HS-5 (cell line): ENCODE results near the gene NR2F2.

Source experiments
- DNase-seq: peaks from one replicate; pipeline ENCODE4 v3.0.0-alpha.2; 2012; ENCODE audit warnings: low read depth

The NR2F2 gene

DNA sequence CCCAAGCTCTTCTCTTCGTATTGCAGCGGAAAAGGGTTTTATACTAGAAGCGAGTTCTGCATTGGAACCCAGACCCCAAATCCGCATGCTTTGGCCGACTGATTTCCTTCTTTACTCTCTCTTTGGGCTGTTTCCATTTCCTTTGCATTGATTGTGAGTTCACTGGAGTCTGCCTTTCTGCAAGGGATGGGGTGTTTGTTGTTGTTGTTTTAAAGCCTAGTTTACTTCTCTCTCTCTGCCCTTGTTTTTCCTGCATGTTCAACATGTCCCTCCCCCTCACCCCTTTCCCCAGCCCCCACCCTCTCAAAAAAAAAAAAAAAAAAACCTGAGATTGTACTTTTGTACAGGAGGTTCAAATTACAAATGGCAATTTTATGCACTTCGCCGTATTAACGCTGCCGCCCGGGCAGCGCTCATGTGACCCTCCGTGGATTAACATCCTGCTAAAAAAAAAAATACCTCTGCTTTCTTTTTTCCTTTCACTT, 2.2 kb downstream of the NR2F2 start:
- no peak for DNase-seq

DNA sequence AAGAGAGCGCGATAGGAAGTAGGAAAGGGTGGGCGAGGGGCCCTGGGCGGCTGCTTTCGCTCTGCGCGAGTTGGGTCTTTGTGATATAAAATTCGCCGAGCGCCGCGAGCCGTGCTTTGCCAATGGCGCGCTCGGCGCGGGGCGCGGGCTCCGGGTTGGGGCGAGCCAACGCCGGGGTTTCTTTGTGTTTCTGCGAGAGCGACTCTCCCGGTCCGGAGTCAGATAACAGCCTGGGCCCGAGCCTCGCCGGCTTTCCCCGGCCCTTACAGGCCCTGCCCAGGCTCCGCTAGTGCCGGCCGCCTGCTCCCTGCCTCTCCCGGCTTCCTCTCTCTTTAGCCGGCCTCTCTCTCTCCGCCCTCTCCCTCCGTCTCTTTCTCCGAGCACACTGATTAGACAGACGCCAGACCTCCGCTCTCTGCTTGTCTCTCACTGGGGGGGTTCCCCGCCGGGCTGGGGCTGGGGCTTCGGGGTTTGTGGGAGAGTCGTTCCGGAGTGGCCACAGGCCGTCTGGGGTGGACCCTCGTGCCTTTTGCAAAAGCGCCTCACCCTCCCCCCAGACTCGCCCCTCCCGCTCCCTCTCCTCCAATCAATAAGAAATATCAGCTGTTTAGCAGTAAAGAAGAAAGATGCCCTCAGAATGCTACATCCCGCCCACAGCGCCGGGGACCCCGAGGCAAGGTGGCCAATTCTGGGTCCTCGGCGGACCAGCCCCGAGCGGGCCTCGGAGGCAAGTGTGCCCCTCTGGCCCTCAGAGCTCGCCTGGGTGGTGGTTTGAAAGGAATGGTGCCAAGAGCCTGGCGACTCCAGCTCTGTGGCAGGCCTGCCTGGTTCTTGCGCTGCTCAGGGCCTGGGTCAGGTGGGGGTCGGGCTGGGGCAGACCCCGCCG, 2.9 kb downstream of the NR2F2 start:
- no peak for DNase-seq

DNA sequence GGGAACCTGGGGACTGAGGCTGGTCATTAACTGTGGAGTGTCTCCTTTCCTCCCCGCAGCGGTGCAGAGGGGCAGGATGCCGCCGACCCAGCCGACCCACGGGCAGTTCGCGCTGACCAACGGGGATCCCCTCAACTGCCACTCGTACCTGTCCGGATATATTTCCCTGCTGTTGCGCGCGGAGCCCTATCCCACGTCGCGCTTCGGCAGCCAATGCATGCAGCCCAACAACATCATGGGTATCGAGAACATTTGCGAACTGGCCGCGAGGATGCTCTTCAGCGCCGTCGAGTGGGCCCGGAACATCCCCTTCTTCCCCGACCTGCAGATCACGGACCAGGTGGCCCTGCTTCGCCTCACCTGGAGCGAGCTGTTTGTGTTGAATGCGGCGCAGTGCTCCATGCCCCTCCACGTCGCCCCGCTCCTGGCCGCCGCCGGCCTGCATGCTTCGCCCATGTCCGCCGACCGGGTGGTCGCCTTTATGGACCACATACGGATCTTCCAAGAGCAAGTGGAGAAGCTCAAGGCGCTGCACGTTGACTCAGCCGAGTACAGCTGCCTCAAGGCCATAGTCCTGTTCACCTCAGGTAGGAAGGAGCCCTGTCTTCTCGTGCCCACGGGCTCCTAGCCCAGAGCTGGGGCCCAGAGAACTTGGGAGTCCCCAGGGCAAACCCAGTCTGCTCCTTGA, 3.7 kb downstream of the NR2F2 start:
- no peak for DNase-seq

DNA sequence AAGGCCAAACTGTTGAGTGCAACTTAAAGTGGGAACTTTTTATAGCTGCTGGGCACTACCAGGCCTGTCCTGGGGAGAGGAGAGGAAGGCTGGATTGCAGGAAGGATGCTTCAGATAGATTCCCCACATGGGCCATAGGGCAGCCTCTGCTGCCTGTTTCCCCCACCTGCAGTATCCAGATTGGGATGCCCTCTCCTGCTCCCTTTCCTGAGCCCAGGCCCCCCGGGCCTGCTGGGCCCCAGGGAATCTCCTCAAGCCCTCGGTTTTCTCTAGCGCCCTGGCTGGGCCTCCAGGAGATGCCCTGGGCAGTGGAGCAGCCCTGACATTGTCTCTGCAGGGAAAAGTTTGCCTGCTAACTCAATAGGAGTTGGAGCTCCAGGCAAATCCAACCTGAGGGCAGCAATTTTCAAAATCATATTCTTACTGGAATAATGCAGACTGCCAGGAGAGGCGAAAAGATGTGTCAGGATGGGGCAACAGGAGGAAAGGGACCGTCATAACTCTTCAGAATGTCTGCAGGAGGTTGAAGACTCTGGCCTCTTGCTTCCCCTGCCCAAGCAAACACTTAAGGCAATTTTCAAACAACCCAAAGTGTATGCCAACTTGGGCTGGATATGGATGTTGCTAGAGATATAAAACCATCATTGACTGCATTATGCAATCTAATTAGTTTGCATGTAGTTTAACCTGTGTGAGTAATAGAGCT, 4.4 kb downstream of the NR2F2 start:
- DNase-seq: no peak

DNA sequence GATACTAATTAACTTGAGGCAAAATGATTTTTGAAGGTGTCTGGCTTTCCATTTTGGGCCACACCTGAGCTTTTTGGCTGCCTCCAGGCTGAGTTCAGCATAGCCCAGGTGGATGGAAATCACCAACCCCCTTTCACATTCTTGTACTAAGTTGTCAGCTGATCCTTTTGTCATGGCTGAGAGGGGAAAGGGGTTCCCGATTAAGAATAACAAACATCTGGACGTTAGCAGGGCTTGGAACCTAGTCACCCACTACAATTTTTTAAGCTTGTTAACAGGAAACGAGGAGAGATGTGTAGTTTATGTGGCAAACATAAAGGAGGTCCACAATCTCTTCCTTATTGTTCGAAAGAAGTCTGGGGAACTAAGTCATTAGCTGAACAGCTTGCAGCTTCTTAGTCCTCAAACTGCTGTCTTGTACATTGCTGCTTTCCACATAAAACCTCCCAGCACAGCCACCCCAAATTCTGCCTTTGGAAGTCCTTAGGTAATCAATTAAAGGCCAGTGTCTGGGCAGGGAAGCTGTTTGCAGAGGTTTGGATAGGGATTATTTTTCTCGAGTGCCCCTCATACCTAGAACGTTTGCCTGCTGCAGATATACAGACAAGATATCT, 5.0 kb downstream of the NR2F2 start:
- no peak for DNase-seq

DNA sequence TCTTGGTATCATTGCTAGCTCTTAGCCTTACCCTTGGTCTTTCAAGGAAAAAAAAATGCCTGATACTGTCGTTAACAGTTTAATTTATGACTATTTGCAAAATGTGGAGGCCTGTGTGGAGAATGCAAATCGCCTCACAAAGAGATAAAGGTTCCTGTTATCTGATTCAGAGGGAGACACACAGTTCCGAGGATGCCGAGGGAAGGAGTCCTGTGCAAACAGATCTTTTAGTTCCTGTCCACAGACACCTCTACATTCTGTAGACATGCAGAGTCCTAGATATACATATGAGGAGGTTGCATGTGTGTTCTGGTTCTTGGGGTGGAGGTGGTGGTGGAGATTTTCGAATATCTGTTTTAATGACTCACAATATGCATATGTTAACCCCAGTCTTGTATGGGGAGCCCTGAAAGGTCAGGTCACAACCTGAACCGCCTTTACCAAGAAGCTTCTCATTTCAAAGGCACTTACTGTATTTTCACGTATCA, 5.7 kb downstream of the NR2F2 start:
- no peak for DNase-seq

DNA sequence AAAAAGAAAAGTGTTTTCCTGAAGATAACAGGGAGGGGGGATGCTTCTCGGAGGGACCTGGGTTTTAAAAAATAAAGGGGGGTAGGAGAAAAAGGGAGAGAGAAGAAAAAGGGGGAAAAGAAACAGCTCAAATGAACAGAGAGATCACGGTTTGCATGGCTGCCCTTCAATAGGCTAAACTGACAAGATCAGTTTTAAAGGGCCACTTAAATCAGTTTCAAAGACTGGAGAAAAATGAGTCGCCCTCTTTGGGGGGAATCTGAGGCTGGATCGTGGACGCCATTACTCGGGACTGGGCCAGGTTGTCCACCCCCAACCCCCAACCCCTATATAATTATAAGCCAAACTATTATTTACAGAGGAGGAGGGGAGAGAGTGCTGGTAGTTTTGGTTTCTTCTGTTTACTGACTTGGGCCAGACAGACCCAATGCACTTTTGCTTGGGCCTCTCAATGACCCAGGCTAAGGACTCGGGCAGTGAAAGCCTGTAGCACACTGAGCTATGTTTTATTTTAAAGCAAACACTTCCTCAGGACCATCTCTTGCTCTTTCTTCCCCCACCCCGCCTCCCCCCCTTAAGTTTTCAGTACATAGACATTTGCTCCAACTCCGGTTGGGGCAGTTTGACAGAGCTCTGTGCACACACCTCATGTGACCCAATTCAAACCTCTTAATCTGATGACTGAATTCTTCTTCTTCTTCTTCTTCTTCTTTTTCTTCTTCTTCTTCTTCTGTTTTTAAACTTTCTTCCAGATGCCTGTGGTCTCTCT, 6.3 kb downstream of the NR2F2 start:
- no peak for DNase-seq

DNA sequence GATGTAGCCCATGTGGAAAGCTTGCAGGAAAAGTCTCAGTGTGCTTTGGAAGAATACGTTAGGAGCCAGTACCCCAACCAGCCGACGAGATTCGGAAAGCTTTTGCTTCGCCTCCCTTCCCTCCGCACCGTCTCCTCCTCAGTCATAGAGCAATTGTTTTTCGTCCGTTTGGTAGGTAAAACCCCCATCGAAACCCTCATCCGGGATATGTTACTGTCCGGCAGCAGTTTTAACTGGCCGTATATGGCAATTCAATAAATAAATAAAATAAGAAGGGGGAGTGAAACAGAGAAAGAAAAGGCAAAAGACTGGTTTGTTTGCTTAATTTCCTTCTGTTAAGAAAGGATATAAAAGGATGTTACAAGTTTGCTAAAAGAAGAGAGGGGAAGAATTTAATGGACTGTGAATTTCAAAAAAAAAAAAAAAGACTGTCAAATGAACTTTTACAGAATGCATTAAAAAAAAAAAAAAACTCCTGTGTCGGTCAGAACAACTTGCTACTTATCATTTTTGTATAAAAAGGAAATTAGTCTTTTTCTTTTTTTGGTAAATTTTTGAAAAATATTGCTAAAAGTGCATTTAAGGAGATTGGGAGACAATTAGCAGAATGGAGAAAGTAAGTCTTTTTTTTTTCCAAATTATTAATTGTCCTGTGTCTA, 7.0 kb downstream of the NR2F2 start:
- DNase-seq: no peak

DNA sequence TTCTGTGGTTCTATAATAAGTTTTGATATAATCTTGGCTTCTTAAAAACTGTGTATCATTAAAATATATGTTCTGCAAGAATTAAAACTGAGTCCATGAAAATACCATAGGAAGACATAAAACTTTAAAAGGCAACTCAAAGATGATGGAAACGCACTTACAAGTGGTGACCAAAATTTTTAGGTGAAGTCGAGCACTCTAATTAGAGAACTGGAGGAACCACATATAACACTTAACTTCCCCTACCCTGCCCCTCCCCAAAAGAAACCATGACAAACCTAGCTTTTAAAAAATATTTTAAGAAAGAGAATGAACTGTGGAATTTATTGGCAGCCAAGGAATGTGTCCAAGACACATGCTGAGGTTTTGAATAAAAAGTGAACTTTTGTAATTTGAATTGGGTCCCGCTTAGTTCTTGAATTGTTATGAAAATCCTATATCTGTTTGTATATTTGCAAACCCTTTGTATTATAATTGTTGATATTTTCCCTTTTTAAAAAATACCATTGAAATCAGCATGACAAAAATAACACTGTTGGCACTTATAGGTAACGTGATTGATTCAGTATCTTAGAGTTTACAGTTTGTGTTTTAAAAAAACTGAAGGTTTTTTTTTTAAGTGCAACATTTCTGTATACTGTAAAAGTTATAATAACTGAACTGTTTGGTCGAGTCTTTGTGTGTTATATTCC, 7.7 kb downstream of the NR2F2 start:
- no peak for DNase-seq

DNA sequence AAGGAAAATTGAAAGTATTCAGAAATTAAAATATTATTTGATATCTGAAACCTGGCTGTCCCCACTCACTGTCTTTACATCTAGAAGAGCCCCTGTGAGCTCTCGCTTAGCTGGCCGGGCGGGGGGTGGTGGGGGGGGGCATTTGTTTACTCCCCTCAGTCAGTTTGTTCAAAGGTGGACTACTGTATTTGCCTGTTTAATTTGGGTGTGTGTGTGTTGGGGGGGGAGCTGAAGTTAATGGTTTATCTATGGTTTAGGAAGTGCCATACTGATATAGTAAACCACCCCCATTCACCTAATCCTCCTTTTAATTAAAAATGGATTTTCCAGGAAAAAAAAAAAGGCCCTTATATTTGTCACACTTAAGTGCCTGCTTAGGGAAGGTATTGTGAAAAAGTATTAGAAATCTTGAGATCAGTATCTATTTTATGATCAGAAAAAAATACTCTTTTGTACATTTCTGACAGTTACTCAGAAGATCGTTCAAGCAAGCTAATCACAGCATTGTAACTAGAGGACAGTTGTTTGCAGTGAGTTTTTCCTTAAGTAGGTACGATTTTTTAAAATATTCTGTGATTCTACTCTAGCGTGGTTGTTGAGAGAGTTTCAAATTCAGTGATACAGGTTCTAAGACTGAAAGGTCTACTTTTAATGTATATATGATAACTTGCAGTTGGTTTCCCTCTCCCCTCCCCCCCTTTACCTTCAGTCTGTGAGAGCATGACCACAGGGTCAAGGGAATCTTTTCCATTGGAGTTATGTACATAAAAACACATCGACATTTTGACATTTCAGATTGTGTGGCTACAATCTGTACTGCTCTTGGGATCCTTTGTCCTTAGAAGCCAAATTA, 8.5 kb downstream of the NR2F2 start:
- DNase-seq: no peak

DNA sequence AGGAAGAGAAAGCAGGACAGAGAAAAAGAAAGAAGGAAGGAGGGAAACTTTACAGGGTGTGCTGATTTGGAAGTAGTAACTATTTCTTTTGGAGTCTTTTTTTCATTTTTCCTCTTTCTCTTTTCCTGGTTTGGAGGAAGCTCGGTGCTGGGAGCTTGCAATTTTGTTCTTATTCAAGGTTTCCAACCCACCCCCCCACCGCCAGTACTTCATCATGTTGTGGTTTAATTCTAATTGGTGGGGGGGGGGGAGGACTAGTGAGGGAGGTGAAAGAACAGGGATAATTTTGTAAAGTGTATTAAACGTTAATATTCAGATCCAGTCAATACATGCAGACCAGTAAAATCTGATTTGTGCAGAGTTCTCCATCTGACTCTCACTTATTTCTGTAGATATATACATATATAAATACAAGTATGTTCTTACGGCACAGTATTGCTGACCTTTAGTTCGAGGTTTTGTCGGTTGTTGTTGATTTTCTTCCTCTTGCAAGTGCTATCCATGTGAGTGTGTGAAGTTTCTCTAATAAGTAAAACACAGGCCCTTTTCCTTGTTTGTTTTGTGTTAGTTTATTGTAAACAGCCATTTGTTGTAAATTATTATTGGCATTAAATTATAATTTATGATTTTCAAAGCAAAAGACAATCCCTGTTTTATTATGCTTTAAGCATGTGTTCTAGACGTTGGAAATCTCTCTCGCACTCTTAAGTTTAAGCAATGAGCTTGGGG, 9.3 kb downstream of the NR2F2 start:
- DNase-seq: no peak

DNA sequence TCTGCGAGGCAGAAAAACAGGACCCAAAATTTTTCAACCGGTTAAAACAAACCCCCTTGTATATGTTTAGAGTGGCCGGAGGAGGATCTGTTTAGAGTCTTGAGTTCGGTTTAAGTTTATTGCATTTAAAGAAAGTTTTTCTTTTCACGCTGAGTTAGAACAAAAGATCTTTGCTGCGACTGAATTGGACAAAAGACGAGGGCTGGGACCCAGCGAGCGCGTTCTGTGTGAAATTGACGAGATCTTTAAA, 9.8 kb downstream of the NR2F2 start:
- DNase-seq: no peak

DNA sequence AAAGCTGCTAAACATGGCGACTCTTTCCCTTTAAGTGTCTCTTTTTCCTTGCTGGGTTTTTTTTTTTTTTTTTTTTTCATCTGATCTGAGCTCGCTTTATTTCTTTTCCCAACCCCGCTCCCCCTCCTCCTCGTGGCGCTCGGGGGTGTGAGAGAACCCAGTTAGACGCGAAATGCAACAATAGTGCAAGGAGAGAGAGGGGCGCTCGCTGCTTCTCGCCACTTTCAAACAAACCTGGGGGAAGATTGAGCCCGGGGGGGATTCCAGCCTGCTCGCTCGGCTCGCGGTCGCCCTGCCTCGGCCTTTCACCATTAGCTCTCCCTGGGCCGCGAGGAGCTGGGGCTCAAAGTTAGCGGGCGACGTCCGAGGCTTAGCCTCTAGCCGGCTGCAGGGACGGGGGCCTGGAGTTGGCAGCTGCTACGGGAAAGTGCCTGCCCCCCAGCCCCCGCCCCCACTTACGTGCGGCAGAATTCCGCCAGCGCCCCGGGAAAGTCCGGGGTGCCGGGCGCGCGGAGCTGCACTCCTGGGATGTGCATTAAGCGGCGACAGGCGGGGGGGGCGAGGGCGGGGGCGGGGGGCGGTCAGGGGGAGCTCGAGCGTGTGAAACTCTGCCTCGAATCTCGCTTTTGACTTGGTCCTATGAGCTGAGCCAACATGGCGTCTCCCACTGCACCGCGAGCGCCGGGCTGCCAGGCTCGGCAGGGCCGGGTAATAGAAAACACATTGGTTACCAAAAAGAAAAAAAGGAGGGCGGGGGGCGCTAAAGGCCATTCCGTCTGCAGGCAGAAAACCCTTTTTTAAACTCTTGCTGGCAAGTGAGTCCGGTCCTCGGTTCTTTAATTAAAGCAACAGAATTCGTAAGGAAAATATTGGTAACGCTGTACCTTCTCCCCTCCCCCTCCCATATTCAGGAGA, 10.4 kb downstream of the NR2F2 start:
- DNase-seq: no peak

DNA sequence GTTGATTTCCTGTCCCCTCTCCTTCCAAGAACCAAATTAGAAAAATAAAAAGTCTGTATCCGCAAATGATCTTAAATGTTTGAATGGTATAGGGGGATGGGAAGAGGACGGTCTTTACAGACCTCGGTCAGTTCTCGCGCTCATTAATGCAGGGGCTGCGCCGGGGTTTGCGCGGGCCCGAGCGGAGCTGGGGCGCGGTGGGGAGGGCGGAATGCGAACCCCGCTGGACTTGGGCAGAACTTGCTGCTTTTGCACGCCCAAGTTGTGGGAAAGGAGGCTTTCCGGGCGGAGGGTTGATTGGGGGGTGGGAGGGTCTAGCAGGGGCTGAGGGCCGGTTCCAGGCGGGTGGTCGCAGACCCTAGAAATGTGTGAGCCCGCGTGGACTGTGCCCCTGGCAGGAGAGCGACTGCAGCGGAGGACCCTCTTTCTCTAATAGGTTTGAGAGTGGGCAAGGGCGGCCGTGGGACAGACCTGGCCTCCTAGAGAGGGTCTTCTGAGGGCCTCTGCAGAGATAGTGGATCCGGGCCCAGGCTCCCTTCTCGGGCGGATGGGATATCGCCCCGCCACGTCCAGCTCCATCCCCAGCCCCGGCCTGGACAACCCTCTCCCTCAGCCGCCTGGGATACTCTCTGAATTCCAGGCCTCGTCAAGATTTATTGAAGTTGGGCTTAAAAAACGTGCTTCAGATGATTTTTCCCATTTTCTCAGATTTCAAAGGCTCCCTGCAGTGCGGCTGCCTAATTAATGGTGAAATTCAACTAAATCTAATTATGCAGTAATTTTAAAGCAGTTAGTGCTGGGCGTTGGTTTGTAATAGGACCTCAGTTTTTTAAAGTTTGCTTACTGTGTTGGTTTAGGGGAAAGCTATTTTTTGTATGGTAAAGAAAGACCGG, 11.3 kb downstream of the NR2F2 start:
- DNase-seq: no peak

DNA sequence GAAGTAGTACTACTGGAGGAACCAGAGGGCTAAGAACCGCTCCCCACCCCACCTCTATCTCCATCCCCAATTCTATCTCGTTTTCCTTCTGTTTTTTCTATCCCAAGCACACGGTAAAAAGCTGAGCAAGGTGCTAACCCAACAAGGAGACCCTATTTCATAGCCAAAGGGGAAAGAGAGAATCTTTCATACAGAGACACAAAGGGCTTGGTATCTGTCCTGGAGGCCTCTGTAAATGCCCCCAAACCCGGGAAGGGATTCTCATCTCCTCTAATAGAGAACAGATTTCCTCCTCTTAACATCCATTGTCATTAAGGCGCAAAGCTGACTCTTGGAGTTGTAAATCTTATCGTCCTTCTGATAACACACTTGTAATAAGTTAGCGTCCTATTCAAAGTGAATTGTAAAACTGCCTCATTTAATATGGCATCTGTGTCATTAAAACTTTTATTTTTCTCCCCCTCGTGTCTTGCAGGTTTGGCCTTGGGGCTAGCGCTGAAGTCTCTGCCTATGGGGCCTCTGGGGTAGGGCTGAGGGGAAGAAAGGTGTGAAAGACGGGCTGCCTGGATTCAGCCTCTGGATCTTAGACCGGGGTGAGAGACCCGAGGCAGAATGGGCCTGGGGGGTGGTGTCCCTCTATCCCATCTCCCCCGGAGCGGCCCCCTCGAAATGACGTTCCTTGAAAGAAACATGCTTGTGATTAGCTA, 12.1 kb downstream of the NR2F2 start:
- DNase-seq: no peak
